ENCODE measurements around the gene FAT2.

GRCh38 chr5:151630088-151630487 lies 39.0 kb upstream of the FAT2 start:
- TF ChIP-seq CTCF (conservative IDR thresholded peaks at IDR 0.05) = no peak
- no peak for TF ChIP-seq EZH2 (IDR thresholded peaks at IDR 0.05; ENCODE audit: low read depth)

Measured in PC-9 (cell line).